K562 (cell line): Measurements from ENCODE around the gene BRME1. TPM values are rescaled to one million over a fixed set of nuclear protein-coding genes. Genes with fewer than 3 reads are reported as not detected.

ENCODE experiments used
- ELF4 ChIP-seq: fragments of 450-650 bp; formaldehyde crosslinking; IDR thresholded peaks from 2 replicates; pipeline ENCODE4 v1.4.0; 2022; ENCODE audit warnings: missing genetic modification characterization
- FOXA3 ChIP-seq, 2 experiments: fragments of 450-650 bp in 1 of 2; sonication (generic) in 1 of 2; formaldehyde crosslinking; IDR thresholded peaks in 1 of 2; conservative IDR thresholded peaks in 1 of 2; 2 replicates each; pipeline versions ENCODE4 v1.4.0 to v1.8.0; 2020 to 2022; ENCODE audit warnings: mild to moderate bottlenecking in 2 of 2, missing genetic modification reagents in 1 of 2
- GABPB2 ChIP-seq: fragments of 250-450 bp; sonication (Bioruptor Pico); conservative IDR thresholded peaks from 2 replicates; pipeline ENCODE4 v1.5.1; 2021; ENCODE audit warnings: mild to moderate bottlenecking
- KLF16 ChIP-seq: IDR thresholded peaks from 2 replicates; pipeline ENCODE4 v1.6.1; 2016; ENCODE audit warnings: antibody characterized with exemption
- MBD2 ChIP-seq: sonication (generic); IDR thresholded peaks from 2 replicates; pipeline ENCODE4 v1.6.1; 2016; ENCODE audit warnings: low read depth, borderline replicate concordance
- MNT ChIP-seq, 2 experiments: fragments of 450-650 bp; conservative IDR thresholded peaks; 2 replicates each; pipeline ENCODE4 v1.6.1; 2017; ENCODE audit warnings: mild to moderate bottlenecking in 2 of 2, moderate library complexity in 2 of 2
- NFXL1 ChIP-seq: fragments of 450-650 bp; formaldehyde crosslinking; IDR thresholded peaks from 2 replicates; pipeline ENCODE4 v1.4.0; 2021; ENCODE audit warnings: mild to moderate bottlenecking
- NR1H2 ChIP-seq: sonication (generic); formaldehyde crosslinking; IDR thresholded peaks from 2 replicates; pipeline ENCODE4 v1.4.0; 2020; ENCODE audit warnings: mild to moderate bottlenecking, missing genetic modification reagents
- NR2F6 ChIP-seq: fragments of 450-650 bp; formaldehyde crosslinking; IDR thresholded peaks from 2 replicates; pipeline ENCODE4 v1.4.0; 2020; ENCODE audit warnings: mild to moderate bottlenecking
- OTX1 ChIP-seq: fragments of 450-650 bp; formaldehyde crosslinking; IDR thresholded peaks from 2 replicates; pipeline ENCODE4 v1.4.0; 2022; ENCODE audit warnings: mild to moderate bottlenecking
- PKNOX1 ChIP-seq: fragments of 450-650 bp; IDR thresholded peaks from 2 replicates; pipeline ENCODE4 v1.6.1; 2016
- POLR2A ChIP-seq: fragments of 450-650 bp; conservative IDR thresholded peaks from 2 replicates; pipeline ENCODE4 v1.6.1; 2016
- PREB ChIP-seq: sonication (generic); formaldehyde crosslinking; IDR thresholded peaks from 2 replicates; pipeline ENCODE4 v1.8.1; 2023; ENCODE audit warnings: mild to moderate bottlenecking, missing genetic modification reagents
- RBFOX2 ChIP-seq: fragments of 200-400 bp; formaldehyde crosslinking; IDR thresholded peaks from 2 replicates; pipeline ENCODE4 v1.6.1; 2017; ENCODE audit warnings: low read depth, mild to moderate bottlenecking, low read length, moderate library complexity
- RNF2 ChIP-seq: sonication (generic); IDR thresholded peaks from 2 replicates; pipeline ENCODE4 v1.6.1; 2016
- TCF3 ChIP-seq: sonication (generic); formaldehyde crosslinking; IDR thresholded peaks from 2 replicates; pipeline ENCODE4 v1.4.0; 2020; ENCODE audit warnings: mild to moderate bottlenecking, missing genetic modification reagents
- TFE3 ChIP-seq: fragments of 450-650 bp; formaldehyde crosslinking; IDR thresholded peaks from 2 replicates; pipeline ENCODE4 v1.4.0; 2020; ENCODE audit warnings: mild to moderate bottlenecking, mixed read lengths
- ZC3H11A ChIP-seq: IDR thresholded peaks from 2 replicates; pipeline ENCODE4 v1.6.1; 2012; ENCODE audit warnings: low read depth, low read length, improper control_type of control experiment
- ZNF224 ChIP-seq: sonication (generic); formaldehyde crosslinking; IDR thresholded peaks from 2 replicates; pipeline ENCODE4 v1.8.0; 2022; ENCODE audit warnings: mild to moderate bottlenecking, missing genetic modification reagents
- ZNF23 ChIP-seq: fragments of 250-450 bp; sonication (Bioruptor Pico); IDR thresholded peaks from 2 replicates; pipeline ENCODE4 v1.4.0; 2020; ENCODE audit warnings: mild to moderate bottlenecking
- ZNF277 ChIP-seq: fragments of 250-450 bp; sonication (Bioruptor Pico); IDR thresholded peaks from 2 replicates; pipeline ENCODE4 v1.8.0; 2022; ENCODE audit warnings: inconsistent platforms, mild to moderate bottlenecking, moderate library complexity, borderline replicate concordance
- ZNF3 ChIP-seq: fragments of 250-450 bp; sonication (Bioruptor Pico); IDR thresholded peaks from 2 replicates; pipeline ENCODE4 v1.5.0; 2021; ENCODE audit warnings: mild to moderate bottlenecking, moderate library complexity
- ZNF551 ChIP-seq: fragments of 250-450 bp; sonication (Bioruptor Pico); IDR thresholded peaks from 2 replicates; pipeline ENCODE4 v1.5.0; 2021; ENCODE audit warnings: mild to moderate bottlenecking, moderate library complexity
- ZNF695 ChIP-seq: fragments of 450-650 bp; formaldehyde crosslinking; IDR thresholded peaks from 2 replicates; pipeline ENCODE4 v1.4.0; 2020; ENCODE audit warnings: mild to moderate bottlenecking, moderate library complexity
- polyA plus RNA-seq, 8 experiments: library from polyadenylated mRNA; depleted of rRNA in 4 of 8; stranded (reverse) in 5 of 8; unstranded in 3 of 8; fragments of >200 nt; fragmentation: Nextera tagmentation in 2 of 8; fragmentation: Illumina TruSeq in 1 of 8; extraction: Ambion mirVana in 2 of 8; extraction: Trizol in 1 of 8; gene quantifications; 2 replicates each; pipeline versions ENCODE4 v1.2.1 to v1.2.3, GENCODE V29; 2011 to 2014; ENCODE audit warnings: inconsistent platforms in 1 of 8, missing spikeins in 1 of 8
- total RNA-seq, 7 experiments: library from RNA; depleted of rRNA in 6 of 7; stranded (reverse); fragments of >200 nt in 6 of 7; fragmentation: Illumina TruSeq in 2 of 7; extraction: Trizol in 2 of 7; gene quantifications; 2 replicates each; pipeline versions ENCODE4 v1.2.1 to v1.2.3, GENCODE V29; 2011 to 2021; ENCODE audit warnings: low replicate concordance in 1 of 7

Gene BRME1
- total and polyA plus RNA-seq, 9 of the 15 experiments (the other 6 are each of a cell fraction or from before 2014, with no cell fraction given) = 0.75 to 6.1 (median 3.6) TPM

GRCh38 chr19:13952154-13952930, 46.4 kb upstream of the BRME1 start, which contains the start of gene DCAF15 (continued):
- TF ChIP-seq ELF4 (CRISPR knock-in tag) = peak; percentile 92
- peak; percentile 90 for TF ChIP-seq POLR2A
- TF ChIP-seq OTX1 (CRISPR knock-in tag) = peak; percentile 61
- no peak for TF ChIP-seq ZC3H11A
- no peak for TF ChIP-seq ZNF695 (CRISPR knock-in tag)
- no peak for TF ChIP-seq NR1H2 (CRISPR knock-in tag)
- no peak for TF ChIP-seq ZNF3 (CRISPR knock-in tag)
- peak; percentile 63; the same call in 1 of the 2 replicates for TF ChIP-seq KLF16
- peak; percentile 82 for TF ChIP-seq RBFOX2
- TF ChIP-seq GABPB2 = no peak
- TF ChIP-seq RNF2 = no peak
- no peak for TF ChIP-seq ZNF551
- TF ChIP-seq ZNF224 = no peak
- TF ChIP-seq TFE3 (CRISPR knock-in tag) = no peak
- TF ChIP-seq PKNOX1 = peak; percentile 100
- TF ChIP-seq MNT (conservative IDR thresholded peaks at IDR 0.05) = peak; percentile 11 to 29; a peak in 2 of 4 replicates
- no peak for TF ChIP-seq PREB (CRISPR knock-in tag)
- TF ChIP-seq MBD2 = peak; percentile 96
- TF ChIP-seq NFXL1 (CRISPR knock-in tag) = no peak
- TF ChIP-seq FOXA3 (CRISPR knock-in tag; conservative IDR thresholded peaks at IDR 0.05 in 1 of 2, IDR thresholded peaks at IDR 0.05 in 1 of 2) = no peak
- TF ChIP-seq ZNF23 (CRISPR knock-in tag) = no peak
- no peak for TF ChIP-seq ZNF277 (CRISPR knock-in tag)
- no peak for TF ChIP-seq NR2F6
- TF ChIP-seq TCF3 (CRISPR knock-in tag) = 0 out of 2 replicates have a peak, but pooled peaks have one; percentile 18
